NCI-H345 treated with DMSO at 0.1 percent for 48 hours (cell line): ENCODE measurements around the gene SMYD4.
"Not testable (repeated sequence)": the region's sequence is repeated elsewhere in the genome, so short reads cannot be mapped to it uniquely, and the experiment has no call there.

ENCODE experiments used
- DNase-seq: peaks from one replicate; lab custom pipeline; 2025; ENCODE audit not compliant: unreplicated experiment; lab: John Stamatoyannopoulos, UW

Gene SMYD4

DNA sequence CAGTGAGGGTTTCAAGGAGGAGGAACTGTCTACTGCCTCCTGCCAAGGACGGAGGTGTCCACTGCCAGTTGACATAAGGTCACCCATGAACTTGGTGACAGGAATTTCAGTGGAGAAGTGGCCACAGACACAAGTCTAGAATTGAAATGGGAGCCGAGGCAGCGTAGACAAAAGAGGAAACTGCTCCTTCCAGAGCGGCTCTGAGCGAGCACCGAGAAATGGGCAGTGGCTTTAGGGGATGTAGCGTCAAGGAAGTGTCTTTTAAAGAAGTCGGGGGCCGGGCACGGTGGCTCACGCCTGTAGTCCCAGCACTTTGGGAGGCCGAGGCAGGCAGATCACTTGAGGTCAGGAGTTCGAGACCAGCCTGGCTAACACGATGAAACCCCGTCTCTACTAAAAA lies 70.9 kb downstream of the SMYD4 start:
- DNase-seq = no peak

DNA sequence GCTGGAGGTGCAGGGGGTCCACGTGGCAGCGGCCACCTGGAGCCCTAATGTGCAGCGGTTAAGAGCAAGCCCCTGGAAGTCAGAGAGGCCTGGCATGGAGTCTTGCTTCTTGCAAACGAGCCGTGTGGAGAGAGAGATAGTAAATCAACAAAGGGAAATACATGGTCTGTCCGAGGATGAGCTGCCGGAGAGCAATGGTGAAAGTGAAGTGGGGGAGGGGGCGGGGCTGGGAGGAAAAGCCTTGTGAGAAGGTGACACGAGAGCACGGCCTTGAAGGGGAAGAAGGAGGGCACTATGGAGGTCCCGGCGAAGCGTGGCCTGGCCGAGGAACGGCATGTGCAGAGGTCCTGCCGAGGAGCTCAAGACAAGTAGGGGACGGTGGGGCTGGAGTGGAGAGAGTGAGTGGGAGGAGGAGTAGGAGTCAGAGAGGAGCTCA lies 73.9 kb downstream of the SMYD4 start:
- no peak for DNase-seq

DNA sequence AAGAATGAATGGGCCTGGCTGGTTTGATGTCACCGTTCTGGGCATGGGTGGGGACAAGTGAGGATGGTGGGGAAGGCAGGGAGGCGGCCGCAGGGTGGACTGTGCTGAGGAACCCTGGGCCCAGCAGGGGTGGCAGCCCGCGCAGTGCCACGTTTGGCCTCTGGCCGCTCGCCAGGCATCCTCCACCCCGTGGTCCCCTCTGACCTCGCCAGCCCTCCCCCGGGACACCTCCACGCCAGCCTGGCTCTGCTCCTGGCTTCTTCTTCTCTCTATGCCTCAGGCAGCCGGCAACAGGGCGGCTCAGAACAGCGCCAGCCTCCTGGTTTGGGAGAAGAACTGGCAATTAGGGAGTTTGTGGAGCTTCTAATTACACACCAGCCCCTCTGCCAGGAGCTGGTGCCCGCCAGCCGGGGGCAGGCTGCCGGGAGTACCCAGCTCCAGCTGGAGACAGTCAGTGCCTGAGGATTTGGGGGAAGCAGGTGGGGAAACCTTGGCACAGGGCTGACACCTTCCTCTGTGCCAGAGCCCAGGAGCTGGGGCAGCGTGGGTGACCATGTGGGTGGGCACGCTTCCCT lies 74.4 kb downstream of the SMYD4 start:
- DNase-seq = no peak

DNA sequence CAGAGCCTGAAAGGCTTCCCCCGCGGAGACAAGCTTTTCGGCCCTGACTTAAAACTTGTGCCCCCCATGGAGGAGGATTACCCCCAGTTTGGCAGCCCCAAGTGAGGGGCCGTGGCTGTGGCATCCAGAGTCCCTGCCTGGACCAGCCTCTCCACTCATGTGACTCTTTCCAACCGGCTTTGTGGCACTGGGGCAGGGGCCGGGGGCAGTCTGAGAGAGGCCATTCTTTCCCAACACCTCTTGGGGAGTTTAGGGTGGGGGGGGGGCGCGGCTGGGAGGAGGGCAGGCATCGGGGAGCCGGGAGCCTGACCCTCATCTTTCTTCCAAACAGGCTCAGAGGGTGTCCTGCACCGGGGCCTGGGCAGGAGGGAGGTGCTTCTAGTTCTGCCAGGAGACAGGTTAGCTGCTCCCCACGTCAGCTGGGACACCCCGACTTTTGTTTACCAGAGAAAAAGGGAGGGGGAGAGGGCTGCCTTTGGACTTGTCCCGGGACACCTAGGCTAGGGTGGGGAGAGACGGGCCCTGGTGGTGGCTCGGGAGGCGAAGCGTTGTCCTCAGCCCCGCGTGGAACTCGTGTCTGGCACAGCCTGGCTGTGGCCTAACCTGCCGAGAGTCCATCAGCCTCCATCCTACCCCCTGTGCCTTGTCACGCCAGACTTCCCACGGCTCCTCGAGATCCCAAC lies 75.1 kb downstream of the SMYD4 start:
- no peak for DNase-seq

DNA sequence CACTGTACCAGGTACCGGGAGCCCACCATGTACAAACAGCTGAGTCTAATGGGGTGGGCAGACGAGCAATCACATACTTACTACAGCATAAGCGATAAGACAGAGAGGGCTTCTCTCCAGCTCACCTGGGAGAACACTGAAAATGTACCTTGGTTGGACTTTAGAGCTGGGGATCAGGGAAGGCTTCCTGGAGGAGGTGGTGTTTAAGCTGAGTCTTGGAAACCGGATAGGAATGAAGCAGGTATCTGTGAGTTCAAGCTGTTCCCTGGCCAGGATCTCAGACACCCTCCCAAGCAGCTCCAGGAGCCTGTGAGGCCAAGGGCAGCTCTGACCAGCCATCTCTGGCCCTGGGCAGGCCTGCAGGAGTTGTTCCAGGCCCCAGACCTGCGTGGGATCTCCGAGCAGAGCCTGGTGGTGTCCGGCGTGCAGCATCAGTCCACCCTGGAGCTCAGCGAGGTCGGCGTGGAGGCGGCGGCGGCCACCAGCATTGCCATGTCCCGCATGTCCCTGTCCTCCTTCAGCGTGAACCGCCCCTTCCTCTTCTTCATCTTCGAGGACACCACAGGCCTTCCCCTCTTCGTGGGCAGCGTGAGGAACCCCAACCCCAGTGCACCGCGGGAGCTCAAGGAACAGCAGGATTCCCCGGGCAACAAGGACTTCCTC lies 75.8 kb downstream of the SMYD4 start:
- no peak for DNase-seq

DNA sequence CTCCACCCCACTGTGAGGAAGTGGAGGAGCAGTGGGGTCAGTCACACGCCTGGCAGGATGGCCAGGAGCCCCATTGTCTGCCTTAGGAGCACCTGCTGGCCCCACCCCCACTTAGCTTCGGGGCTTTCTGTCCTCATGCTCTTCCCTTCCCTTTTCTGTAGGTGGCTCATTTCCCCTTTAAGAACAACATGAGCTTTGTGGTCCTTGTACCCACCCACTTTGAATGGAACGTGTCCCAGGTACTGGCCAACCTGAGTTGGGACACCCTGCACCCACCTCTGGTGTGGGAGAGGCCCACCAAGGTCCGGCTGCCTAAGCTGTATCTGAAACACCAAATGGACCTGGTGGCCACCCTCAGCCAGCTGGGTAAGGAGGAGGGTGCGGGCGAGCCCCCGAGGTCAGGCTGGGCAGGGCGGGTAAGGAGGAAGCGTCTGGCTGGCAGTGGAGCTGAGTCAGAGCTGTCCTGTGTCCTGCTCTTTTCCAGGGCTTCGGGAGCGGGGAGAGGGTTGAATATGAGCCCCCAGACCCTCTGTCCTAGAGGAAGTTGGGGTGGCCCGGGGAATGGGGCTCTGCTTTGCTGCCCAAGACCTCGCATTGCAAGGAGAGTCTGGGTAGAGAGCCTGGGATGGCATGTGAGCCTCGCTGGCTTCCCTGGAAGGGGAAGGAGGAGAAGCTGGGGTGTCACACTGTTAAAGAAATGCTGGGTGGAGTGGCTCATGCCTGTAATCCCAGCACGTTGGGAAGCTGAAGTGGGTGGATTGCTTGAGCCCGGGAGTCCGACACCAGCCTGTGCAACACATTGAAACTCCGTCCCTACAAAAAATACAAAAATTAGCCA lies 77.1 kb downstream of the SMYD4 start:
- no peak for DNase-seq

DNA sequence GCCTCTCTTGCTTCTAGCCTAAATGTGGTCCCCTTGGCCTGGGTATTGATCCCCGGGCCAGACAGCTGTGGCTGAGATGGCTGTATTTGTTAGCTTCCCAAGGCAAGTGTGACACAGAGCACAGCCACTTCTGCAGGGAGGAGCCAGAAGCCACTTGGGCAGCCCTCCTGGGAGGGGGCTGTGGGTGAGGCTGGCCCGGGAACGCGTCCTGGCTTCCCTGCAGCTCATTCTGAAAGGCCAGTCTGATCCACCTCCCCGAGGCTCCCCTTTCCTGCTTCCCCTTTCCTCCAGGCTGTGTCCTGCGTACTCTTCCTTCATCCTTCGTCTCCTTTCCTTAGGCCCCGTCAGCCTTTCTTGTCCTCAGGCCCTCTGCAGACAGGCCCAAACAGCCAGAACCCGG lies 79.1 kb downstream of the SMYD4 start:
- DNase-seq = no peak

DNA sequence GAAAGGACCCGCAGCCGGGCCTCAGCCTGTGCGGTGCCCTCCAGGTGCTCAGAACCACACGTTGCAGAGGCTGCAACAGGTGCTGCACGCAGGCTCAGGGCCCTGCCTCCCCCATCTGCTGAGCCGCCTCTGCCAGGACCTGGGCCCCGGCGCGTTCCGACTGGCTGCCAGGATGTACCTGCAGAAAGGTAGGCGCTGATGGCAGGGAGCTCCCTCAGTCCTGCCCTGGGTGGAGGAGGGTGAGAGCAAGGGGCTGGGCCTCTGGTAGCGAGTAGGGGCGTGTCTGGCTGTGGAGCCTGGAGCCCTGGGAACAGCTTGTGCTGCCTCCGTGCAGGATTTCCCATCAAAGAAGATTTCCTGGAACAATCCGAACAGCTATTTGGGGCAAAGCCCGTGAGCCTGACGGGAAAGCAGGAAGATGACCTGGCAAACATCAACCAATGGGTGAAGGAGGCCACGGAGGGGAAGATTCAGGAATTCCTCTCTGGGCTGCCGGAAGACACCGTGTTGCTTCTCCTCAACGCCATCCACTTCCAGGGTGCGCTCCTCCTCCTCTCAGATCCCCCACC lies 82.6 kb downstream of the SMYD4 start:
- DNase-seq = no peak

DNA sequence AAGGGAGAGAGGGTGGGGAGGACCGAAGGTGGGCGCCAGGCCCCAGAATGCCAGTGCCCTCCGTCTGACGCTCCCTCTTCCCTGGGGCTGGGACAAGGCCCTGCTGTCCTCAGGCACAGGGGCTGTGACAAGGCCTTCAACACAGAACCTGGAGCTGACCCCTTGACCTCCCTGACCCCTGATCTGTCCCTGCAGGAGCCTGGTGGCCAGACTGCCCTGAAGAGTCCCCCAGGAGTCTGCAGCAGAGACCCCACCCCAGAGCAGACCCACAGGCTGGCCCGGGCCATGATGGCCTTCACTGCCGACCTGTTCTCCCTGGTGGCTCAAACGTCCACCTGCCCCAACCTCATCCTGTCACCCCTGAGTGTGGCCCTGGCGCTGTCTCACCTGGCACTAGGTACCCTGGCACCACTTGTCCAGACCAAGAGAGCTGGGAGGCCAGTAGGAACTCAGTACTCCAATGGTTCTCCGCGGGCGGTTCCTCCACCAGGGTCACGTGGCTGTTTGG lies 84.1 kb downstream of the SMYD4 start:
- DNase-seq = no peak

DNA sequence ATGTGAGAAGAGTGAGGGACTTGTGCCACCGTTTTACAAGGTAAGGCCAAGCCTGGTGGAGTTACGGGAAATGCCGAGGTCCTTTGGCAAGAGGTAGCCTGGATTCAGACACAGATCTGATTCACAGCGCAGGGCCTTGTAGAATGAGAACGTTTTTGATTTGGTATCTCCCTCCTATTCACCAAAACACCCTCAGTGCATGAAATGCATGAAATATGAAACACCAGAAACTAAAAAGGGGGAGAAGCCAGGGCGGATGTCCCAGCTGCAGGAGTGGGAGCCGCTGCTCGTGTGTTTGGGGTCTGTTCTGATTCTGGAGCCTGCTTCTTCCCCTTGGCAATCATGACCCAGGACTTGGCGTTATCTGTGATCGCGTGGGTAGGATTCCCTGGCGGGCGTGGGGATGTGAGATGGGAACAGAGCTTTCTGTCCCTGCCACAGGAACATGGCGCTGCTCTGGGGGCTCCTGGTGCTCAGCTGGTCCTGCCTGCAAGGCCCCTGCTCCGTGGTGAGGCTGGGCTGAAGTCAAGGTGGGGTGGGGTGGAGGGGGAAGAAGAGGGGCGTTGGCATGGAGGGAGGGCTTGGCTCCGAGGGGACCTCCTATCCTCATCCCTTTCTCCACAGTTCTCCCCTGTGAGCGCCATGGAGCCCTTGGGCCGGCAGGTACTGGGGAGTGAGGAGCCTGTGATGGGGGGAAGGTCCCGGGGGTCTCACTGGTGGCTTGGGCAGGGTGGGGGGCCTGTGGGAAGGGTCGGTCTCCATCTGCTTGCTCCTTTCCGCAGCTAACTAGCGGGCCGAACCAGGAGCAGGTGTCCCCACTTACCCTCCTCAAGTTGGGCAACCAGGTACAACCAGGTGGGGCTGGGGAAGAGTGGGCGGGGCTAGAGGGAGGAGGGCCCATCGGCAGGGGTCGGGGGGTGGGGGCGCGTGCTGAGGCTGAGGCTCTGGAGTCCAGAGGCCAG lies 84.9 kb downstream of the SMYD4 start:
- no peak for DNase-seq

DNA sequence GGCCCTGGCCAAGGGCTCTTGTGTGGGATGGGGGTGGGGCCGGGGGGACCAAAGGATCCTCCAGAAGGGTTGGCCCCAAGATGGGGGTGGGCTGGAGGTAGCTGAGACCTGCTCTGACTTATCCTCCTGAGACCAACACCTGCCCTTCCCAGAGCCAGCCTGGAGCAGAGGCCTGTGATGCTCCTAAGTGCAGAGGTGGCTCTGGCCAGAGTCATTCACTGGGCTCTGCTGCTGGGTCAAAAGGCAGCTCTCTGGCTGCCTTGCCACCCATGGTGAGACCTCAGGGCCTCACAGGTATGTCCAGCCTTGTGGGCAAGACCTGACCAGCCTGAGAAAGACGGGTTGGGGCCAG lies 86.6 kb downstream of the SMYD4 start:
- no peak for DNase-seq

DNA sequence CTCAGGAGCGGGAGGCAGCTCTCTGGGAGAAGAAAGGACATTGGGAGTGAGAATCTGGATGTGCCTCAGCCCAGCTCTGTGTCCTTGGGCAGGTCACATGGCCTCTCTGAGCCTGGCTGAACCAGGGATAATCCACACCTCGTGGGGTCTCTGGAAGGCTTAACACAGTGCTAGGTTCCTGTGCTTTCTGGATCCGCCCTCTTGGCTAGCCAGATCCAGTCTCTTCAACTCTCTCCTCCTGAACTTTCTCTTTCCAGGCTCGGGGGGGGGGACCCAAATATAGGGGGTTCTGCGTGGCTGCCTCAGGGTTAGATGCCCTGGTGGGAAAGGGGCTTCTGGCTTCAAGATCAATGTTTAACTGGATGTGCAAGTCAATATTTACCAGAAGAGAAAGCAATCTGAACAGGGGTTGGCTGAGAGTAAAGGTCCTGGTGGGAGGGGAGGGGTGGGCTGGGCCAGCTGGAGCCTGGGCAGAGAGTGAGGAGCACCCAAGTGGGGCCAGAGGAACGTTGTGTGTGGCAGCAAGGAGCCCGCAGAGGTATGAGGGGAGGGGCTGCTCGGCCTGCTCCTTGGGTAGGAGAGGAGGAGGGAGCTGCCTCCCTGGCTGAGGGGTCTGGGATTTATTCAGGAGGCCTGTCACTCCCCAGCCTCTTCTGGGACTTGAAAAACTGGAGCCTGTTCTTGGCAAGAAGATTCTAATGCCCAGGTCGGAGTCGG lies 87.2 kb downstream of the SMYD4 start, which contains the start of gene SERPINF2:
SERPINF2 (plus strand) TSS at position 501 of the 717 bp plus-strand sequence. CDS start 2,125 bp downstream, outside the sequence.
- no peak for DNase-seq

DNA sequence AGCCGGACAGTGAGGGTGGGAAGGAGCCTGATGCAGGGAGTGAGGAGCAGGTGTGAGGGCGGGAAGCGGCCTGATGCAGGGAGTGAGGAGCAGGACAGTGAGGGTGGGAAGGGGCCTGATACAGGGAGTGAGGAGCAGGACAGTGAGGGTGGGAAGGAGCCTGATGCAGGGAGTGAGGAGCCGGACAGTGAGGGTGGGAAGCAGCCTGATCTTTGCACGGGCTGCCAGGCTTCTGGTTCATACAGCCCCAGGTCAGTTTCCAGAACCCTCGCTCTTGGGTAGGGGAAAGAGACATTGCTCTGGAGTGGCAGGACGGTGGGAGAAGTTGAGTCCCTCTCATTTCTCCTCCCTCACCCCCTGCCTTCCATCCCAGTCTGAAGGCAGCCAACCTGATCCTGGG lies 87.8 kb downstream of the SMYD4 start:
- DNase-seq = not testable (repeated sequence)

DNA sequence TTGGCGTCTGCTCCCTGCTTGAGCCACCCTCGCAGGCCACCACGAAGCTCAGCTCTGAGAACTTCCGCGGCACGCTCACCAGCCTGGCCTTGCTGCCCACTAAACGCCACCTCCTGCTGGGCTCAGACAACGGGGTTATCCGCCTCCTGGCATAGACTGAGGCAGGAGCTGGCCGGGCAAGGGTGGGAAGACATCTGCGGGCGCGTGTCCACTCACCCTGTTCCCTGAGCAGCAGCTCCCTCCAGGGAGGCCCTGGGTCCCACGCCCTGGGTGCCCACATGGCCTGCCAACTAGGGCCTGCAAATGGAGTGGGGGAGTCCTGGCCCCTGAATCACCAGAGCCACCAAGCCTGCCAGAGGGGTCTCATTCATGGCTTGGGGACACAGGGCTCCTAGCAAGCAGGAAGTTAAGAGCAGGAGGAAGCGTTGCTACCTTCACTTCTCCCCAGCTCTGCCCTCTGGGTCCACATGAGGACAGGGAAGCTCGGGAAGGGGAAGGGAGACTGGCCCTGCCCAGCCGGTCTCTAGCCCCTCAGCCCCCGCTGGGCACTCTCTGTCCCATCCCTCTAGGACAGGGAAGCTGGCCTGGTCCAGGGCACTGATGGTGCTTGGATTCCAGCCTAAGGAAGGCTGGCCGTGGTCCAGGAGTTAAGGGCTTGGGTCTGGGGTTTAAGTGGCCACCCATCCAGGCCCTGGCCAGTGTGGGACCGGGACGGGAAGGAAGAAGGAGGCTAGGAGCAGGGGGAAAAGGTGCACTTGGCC lies 92.0 kb downstream of the SMYD4 start:
- no peak for DNase-seq

DNA sequence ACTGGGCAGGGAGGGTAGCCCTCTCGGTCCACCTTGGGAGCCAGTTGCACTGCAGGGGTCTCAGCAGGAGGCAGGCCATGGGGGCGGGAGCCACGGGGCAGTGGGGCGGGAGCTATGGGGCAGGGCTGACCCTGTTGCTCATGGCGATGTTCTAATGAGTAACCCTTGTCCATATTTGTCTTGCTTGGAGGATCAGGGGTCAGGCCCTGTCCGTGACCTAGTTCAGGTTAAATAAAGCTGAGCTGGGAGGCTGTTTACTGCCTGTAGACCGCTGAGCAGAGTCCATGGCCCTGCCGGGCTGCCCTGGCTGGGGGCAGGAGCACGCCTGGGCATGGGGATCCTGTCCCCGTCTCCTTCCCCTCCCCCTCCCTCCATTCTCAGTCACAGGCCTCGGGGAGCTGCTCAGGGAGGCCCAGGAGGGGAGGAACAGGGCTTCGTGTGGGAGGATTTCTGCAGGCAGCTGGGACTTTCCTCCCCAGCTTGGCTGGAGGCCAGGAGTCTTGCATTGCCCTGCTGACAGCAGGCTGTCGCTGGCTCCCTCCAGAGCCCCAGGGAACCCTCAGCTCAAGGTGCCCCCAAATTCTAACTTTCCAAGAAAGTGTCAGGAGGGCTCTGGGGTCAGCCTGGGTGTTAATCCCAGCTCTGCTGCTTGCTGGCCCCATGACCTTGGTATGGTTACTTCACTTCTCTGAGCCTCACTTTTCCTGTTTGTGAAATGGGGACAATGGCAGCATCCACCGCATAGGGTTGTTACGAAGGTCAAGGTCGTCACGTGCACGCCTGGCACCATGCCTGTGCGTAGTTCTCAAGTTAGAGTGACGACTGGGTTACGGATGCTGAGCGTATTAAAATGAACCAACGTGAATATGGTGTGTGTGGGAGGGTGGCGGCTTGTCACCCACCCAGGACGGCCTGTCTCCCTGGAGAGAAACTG lies 93.1 kb downstream of the SMYD4 start:
- no peak for DNase-seq

DNA sequence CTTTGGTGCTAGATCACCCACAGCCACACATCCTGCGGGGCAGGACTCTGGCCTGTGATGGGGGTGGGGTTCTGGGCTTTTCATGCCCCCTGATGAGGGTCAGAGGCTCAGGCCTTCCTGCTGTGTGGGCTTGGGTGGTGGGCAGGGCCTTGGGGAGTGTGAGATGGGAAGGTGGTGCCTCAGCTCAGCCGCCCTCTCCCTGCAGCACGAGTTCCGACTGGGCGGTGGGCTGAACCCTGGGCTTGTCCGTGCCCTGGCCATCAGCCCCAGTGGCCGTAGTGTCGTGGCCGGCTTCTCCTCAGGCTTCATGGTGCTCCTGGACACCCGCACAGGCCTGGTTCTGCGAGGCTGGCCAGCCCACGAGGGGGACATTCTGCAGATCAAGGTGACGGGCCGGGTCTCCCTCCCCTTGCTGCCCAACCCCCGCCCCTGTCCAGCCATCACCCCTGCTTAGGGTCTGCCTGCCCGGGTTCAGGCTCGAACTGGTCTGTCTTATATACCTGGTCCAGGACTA lies 93.8 kb downstream of the SMYD4 start:
- no peak for DNase-seq

DNA sequence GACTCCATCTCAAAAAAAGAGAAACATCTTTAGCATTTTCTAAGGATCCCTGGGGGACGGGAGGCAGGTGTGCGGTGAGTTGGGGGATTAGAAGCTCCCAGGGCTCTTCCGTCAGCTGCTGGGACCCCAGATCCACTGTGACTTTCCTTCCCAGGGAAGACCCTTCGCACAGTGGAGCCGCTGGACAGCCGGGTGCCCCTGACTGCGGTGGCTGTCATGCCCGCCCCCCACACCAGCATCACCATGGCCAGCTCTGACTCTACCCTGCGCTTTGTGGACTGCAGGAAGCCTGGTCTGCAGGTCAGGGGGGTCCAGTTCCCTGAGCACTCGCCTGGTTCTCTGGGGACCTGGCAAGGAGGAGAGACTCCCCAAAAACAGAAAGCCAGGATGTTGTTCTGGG lies 94.3 kb downstream of the SMYD4 start:
- no peak for DNase-seq
